ENCODE data around the gene GAS2L3. TPM values are rescaled to one million over a fixed set of nuclear protein-coding genes. Genes with fewer than 3 reads are reported as not detected.
"Not testable (repeated sequence)": the region's sequence is repeated elsewhere in the genome, so short reads cannot be mapped to it uniquely, and the experiment has no call there.

The GAS2L3 gene
- total and polyA plus RNA-seq, 12 donors = 0.48 to 30.3 (median 3.9) TPM

DNA sequence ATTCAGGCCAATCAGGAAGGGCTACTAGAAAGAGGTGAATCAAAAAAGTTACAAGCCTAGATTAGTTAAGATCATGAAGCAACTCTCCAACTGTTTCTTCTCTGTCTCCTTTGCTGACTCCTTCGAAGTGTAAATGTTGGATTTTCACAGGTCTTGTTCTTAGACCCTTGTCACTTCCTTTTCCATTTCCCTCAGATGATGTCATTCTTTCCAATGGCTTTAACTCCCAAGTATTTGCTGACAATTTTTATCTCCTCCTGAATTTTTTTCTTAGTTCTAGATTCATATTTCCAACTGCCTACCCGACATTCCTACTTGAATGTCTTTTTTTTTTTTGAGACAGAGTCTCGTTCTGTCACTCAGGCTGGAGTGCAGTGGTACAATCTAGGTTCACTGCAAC lies 10.8 kb downstream of the GAS2L3 start:
- DNase-seq = no peak
- Histone ChIP-seq H3K4me1 (replicated peaks in 1 of 2) (no peaks in the 10 kb centered on the region), H3K9me3 (replicated peaks in 1 of 3) (peaks cover 0 to 3% (median 0%) of the 10 kb centered on the region in 3 donors), H3K27ac (no peak overlapping the region), H3K27me3 (no peaks in the 10 kb centered on the region), H3K36me3 (replicated peaks in 1 of 2) (no peaks in the 10 kb centered on the region), H3K4me3 (no peak overlapping the region)
- 77 to 90% (median 82%) methylated on average over 3 of the region's 3 CpGs for WGBS, 4 donors
- intact Hi-C loops (cut with DNase I) = no loop called here
- no peak for TF ChIP-seq POLR2A (IDR thresholded peaks at IDR 0.05)
- TF ChIP-seq, protein P1, sequence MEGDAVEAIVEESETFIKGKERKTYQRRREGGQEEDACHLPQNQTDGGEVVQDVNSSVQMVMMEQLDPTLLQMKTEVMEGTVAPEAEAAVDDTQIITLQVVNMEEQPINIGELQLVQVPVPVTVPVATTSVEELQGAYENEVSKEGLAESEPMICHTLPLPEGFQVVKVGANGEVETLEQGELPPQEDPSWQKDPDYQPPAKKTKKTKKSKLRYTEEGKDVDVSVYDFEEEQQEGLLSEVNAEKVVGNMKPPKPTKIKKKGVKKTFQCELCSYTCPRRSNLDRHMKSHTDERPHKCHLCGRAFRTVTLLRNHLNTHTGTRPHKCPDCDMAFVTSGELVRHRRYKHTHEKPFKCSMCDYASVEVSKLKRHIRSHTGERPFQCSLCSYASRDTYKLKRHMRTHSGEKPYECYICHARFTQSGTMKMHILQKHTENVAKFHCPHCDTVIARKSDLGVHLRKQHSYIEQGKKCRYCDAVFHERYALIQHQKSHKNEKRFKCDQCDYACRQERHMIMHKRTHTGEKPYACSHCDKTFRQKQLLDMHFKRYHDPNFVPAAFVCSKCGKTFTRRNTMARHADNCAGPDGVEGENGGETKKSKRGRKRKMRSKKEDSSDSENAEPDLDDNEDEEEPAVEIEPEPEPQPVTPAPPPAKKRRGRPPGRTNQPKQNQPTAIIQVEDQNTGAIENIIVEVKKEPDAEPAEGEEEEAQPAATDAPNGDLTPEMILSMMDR (IDR thresholded peaks at IDR 0.05) = no peak

- no peak overlapping the region for H3K27ac ChIP-seq
- intact Hi-C loops (cut with DNase I) = no loop called here
- peaks cover 0 to 5% (median 0%) of the 10 kb centered on the region in 3 donors for H3K9me3 ChIP-seq (replicated peaks in 1 of 3)
- no peak overlapping the region for H3K4me3 ChIP-seq
- 56 to 61% (median 61%) methylated on average over 4 of the region's 4 CpGs for WGBS, 4 donors
- H3K27me3 ChIP-seq = no peaks in the 10 kb centered on the region
- no peak for TF ChIP-seq POLR2A (IDR thresholded peaks at IDR 0.05)
- TF ChIP-seq, protein P1 (IDR thresholded peaks at IDR 0.05) = no peak
- H3K4me1 ChIP-seq (replicated peaks in 1 of 2) = no peaks in the 10 kb centered on the region
- H3K36me3 ChIP-seq (replicated peaks in 1 of 2) = no peaks in the 10 kb centered on the region
- no peak for DNase-seq
Observed at GRCh38 chr12:100591979-100592378, 18.5 kb downstream of the GAS2L3 start.

DNA sequence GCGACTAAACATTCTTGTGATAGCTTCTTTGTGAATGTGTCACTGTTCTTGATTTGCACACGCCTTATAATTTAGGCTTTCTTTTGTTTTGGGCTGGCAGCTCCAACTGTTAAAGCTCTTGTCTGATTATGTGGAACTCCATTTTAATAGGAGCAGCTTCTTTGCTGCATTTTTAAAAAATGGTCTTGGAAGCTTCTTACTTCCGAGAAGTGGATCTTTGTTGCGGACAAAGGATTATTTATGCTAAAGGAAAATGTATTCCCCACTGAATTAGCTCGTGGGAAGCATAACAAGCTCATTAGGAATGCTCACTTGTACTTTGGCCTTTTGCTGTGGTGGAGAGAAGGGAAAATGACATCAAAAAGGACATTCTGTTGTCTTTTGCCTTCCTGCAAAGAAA lies 20.0 kb downstream of the GAS2L3 start:
- H3K27me3 ChIP-seq = no peaks in the 10 kb centered on the region
- peaks cover 0 to 5% (median 0%) of the 10 kb centered on the region in 3 donors for H3K9me3 ChIP-seq (replicated peaks in 1 of 3)
- no peak for TF ChIP-seq POLR2A (IDR thresholded peaks at IDR 0.05)
- TF ChIP-seq, protein P1 (IDR thresholded peaks at IDR 0.05) = no peak
- no peak overlapping the region for H3K4me3 ChIP-seq
- H3K36me3 ChIP-seq (replicated peaks in 1 of 2) = no peaks in the 10 kb centered on the region
- H3K4me1 ChIP-seq (replicated peaks in 1 of 2) = no peaks in the 10 kb centered on the region
- no peak overlapping the region for H3K27ac ChIP-seq
- intact Hi-C loops (cut with DNase I) = no loop called here
- WGBS, 4 donors = 58 to 72% (median 67%) methylated on average over 5 of the region's 5 CpGs
- no peak for DNase-seq

- no peak for DNase-seq
- H3K4me3 ChIP-seq = no peak overlapping the region
- intact Hi-C loops (cut with DNase I) = no loop called here
- H3K9me3 ChIP-seq (replicated peaks in 1 of 3) = no peaks in the 10 kb centered on the region
- no peaks in the 10 kb centered on the region for H3K27me3 ChIP-seq
- 68 to 83% (median 78%) methylated on average over 1 of the region's 1 CpG for WGBS, 4 donors
- no peaks in the 10 kb centered on the region for H3K4me1 ChIP-seq (replicated peaks in 1 of 2)
- TF ChIP-seq, protein P1 (IDR thresholded peaks at IDR 0.05) = no peak
- TF ChIP-seq POLR2A (IDR thresholded peaks at IDR 0.05) = no peak
- no peak overlapping the region for H3K27ac ChIP-seq
- no peaks in the 10 kb centered on the region for H3K36me3 ChIP-seq (replicated peaks in 1 of 2)
Observed at GRCh38 chr12:100601626-100602025, 28.1 kb downstream of the GAS2L3 start.

DNA sequence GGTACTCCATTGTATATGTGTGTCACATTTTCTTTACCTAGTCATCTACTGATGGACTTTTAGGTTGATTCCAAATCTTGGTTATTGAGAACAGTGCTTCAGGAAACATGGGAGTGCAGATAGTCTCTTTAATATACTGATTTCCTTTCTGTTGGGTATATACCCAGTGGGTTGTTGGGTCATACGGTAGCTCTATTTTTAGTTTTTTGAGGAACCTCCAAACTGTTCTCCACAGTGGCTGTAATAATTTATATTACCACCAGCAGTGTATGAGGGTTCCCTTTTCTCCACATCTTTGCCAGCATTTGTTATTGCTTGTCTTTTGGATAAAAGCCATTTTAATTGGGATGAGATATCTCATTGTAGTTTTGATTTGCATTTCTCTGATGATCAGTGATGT lies 29.5 kb downstream of the GAS2L3 start:
- H3K27ac ChIP-seq; intact Hi-C loops (cut with DNase I): not testable (repeated sequence)

More for the DNA sequence above, 29.5 kb downstream of the GAS2L3 start:
- not testable (repeated sequence) for H3K27me3 ChIP-seq; H3K4me1 ChIP-seq (replicated peaks in 1 of 2); H3K4me3 ChIP-seq; H3K9me3 ChIP-seq (replicated peaks in 1 of 3); DNase-seq; H3K36me3 ChIP-seq (replicated peaks in 1 of 2)
- 77 to 80% (median 79%) methylated on average over 1 of the region's 1 CpG for WGBS, 4 donors

Data from adrenal gland (tissue), 12 donors.